HG02571 (cell line): ENCODE data around the gene L3MBTL4.
"Not testable (repeated sequence)": the region's sequence is repeated elsewhere in the genome, so short reads cannot be mapped to it uniquely, and the experiment has no call there.

ENCODE experiments used
- ATAC-seq: cut with Tn5 transposase; IDR thresholded peaks from one replicate; pipeline ENCODE4 v1.9.1; 2021; ENCODE audit warnings: mild to moderate bottlenecking, moderate library complexity; ENCODE audit not compliant: unreplicated experiment

The L3MBTL4 gene

GRCh38 chr18:6414723-6415417 is at the start of gene L3MBTL4:
Gene L3MBTL4, minus strand, starts transcription at chr18:6414911. Its CDS starts 103,286 bp downstream, at chr18:6311625.
- ATAC-seq, result peak; percentile 56

DNA sequence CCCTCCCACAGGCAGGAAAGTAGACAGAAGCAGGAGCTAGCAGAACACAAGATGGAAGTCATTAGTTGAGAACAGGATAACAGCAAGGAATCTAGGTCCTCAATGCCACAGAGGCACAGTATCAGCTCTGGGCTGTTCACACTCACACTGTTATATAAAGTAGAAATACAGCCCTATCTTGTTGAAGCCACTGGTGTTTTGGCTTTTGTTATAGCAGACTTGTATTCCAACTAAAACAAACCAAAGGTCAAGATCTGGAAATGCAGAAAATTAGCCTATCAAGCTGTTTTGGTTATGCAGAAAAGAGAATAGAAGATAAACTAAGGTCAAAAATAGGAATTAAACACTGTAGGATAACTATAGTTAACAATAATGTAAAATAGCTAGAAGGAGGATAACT is 37.5 kb upstream of the L3MBTL4 start:
- ATAC-seq, result no peak

GRCh38 chr18:6449213-6449612 is 34.5 kb upstream of the L3MBTL4 start:
- ATAC-seq, result peak; percentile 78

GRCh38 chr18:6444466-6445228 is 29.9 kb upstream of the L3MBTL4 start:
- no peak for ATAC-seq

GRCh38 chr18:6441200-6441599 is 26.5 kb upstream of the L3MBTL4 start:
- ATAC-seq, result no peak

- ATAC-seq, result no peak
These were observed 23.5 kb upstream of the L3MBTL4 start for GRCh38 chr18:6437937-6438818.

GRCh38 chr18:6435731-6436130 is 21.0 kb upstream of the L3MBTL4 start:
- no peak for ATAC-seq

DNA sequence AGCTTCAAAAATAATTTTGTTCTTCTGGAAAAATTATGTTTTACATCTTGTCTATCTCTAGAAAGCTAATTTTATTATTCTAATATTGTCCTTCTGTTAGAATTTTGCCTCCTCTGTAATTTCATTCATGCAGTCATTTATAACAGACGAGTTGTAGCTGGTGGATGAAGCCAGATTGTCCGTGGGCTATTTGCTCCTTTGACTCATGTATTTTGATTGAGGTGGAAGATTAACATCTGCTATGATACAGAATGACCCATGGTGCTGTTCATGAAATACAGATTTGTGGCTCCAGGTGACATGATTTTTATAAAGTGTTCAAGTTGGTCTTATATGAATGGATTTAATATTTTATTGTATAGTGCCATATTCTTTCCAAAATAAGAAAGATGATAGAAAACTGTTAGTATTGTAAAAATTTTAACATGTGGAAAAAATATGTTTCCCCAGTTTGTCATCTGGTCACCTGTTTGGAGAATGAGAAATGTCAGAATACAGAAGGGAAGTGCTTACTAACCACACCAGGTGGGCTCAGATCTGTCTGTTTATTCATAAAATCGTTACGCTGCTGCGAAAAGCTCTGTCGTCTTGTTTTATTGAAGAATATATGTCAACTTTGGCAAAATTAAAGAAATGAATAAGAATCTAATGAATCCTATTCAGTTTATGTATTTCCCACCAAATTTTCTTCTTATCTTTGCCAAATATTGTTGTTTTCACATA is 20.4 kb upstream of the L3MBTL4 start:
- no peak for ATAC-seq

DNA sequence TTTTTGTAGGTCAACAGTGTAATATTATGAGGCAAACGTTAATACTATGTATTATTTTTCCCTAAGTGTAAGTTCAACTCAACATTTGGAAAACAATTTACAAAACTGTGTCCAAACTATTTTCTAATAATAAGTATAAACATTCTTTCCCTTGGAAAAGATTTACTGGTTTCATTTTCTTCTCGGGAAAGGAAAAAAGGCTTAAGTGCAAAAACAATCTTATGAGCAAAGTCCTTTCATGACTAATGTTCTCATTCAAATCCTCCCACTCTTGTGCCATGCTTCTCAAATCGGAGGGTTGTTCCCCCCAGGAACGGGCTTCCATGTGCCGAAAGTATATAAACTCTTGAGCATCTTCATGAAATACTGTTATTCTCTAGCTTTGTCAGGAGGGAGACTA is 19.8 kb upstream of the L3MBTL4 start:
- no peak for ATAC-seq

DNA sequence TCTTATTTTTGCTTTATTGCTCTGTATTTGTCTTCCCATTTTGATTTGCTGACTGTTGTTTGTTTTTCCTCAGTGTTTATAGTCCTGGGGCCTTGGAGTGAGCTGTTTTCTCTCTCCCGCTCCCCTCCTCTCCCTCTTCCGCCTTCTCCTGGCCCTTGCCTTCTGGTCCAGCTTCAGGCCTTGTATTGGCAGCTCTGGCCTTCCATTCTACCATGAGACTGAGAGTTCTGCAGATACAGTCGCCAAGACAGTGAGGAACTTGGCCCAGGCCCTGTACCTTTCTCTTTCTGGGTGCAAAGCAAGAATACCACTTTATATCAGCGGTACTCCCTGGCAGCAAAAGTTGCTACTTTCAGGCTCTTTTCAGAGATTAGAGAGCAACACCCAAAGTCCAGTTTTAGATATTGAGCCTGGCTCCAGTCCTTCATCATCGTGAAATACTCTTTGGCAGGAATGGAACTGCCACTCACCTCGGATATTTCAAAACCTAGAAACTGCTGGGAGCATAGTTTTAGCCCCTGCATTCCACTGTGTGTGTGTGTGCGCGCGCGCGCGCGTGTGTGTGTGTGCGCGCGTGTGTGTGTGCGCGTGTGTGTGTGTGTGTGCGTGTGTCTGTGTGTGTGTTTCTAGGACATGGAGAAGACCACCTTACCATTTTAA is 17.1 kb upstream of the L3MBTL4 start:
- ATAC-seq, result no peak

GRCh38 chr18:6428851-6429395 is 14.2 kb upstream of the L3MBTL4 start:
- no peak for ATAC-seq

DNA sequence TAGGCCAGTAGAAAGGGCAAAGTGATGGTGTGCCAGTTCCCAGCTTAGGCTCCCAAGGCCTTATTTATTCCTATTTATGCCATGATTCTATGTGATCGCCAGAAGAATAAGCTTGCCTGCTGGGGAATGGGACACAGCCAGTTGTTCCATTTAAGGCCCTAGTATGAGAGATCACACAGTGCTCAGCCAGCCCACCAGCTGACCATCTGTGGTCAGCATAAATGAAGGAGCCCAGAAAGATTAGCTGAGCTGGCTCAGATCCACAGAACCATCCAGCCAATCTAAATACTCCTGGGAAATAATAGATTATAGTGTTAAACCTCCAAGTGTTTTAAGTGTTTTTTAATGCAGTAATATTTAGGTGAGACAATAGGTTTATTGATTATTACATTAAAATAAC is 12.6 kb upstream of the L3MBTL4 start:
- ATAC-seq, result no peak

GRCh38 chr18:6423289-6423688 is 8.6 kb upstream of the L3MBTL4 start:
- ATAC-seq, result no peak

GRCh38 chr18:6414118-6414722 is 491 bp downstream of the L3MBTL4 start:
- ATAC-seq, result peak; percentile 90

DNA sequence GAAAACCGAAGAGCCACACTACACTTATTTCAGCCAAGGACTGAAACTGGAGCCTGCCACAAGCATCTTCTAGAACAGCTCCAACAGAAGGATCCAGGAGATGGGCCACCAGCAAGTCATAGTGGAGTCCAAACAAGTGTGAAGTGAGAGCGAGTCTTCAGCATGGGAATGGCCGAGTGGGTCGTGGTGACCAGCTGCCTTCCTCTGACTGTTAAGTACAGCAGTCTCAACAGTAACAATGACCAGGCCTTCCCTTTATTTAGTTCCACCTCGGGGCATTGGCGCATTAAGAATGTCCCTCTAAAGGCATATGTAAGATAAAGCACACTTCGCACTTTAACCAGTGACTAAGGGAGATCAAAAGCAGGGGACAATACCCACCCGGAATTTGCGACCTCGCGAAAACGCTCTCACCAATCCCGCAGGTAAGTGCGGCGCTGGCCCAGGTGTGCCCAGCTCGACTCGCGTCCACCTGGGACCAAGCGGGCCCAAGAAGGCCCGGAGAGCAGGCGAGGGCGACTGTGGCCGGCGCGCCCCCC is 1.1 kb downstream of the L3MBTL4 start:
- ATAC-seq, result no peak

DNA sequence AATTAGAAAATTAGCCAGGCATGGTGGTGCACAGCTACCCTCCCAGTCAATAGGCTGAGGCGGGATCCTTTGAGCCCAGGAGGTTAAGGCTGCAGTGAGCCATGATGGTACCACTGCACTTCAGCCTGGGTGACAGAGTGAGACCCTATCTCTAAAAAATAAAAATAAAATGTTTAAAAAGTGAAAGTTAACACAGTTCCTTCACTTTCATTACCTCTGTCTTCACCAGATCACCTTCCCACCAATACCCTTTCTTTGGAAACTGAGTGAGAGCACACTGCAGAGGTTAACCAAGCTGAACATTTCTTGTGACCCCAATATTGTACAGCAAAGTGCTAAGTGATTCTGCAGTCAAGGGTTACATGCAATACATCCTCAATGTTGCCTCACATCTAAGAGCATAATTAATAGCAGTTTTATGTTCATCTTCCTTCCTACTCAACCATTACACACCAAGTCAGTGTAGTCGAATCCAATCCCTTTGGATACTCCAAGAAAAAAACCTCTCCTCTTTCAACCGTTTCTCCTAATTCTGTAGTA is 1.7 kb downstream of the L3MBTL4 start:
- ATAC-seq, result no peak

- no peak for ATAC-seq
These were observed 3.3 kb downstream of the L3MBTL4 start for GRCh38 chr18:6411382-6411781.

DNA sequence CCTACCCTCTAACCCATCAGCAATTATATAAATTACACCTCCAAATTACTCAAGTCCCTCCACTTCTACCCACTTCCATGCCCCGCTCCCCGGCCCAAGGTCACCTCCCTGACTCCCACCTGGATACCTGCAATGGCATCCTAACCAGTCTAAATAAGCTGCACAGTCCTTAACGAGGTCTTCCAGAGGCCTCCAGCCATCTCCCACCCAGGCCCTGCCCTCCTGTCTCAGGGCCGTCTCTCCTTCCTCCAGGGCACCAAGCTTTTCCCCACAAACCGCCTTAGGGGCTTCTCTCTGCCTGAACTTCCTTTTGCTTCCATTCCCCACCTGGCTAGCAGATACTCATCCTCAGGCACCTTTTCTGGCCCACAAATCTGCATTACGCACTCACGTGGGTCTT is 4.8 kb downstream of the L3MBTL4 start:
- ATAC-seq, result no peak

DNA sequence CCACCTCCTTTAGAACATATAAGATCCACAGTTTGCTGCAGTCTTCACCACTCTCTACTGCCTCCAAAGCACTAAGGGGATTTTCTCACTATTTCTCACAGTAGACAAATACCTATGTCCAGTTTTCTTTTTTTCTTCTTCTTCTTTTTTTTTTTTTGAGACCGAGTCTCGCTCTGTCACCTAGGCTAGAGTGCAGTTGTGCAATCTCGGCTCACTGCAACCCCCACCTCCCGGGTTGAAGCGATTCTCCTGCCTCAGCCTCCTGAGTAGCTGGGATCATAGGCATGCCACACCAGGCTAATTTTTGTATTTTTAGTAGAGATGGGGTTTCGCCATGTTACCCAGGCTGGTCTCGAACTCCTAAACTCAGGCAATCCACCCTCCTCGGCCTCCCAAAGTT is 6.2 kb downstream of the L3MBTL4 start:
- not testable (repeated sequence) for ATAC-seq
